GM12878 (cell line): ENCODE measurements around the gene SPAG17. TPM values are rescaled to one million over a fixed set of nuclear protein-coding genes. Genes with fewer than 3 reads are reported as not detected.

ENCODE experiments used
- ATAC-seq: fragments of 200-7000 bp; cut with Tn5 transposase; 3 replicates; pipeline ENCODE4 v1.9.1; 2020; ENCODE audit warnings: mild to moderate bottlenecking, moderate library complexity
- BruUV-seq: library from RNA; stranded (reverse); fragments of 400-500 nt; replicated peaks from 2 replicates; lab custom pipeline; 2021; lab: Mats Ljungman, UMichigan
- CTCF ChIA-PET: fragments of 300-600 bp; sonication (Branson Sonifier 250); formaldehyde crosslinking; extraction: SDS; loops from one replicate; lab custom pipeline; 2021; ENCODE audit warnings: inconsistent platforms; lab: Yijun Ruan, JAX
- POLR2A ChIA-PET: fragments of 350-600 bp; formaldehyde crosslinking; extraction: SDS; loops from one replicate; lab custom pipeline; 2021; ENCODE audit warnings: inconsistent platforms; lab: Charles Lee
- RAD21 ChIA-PET: fragments of 300-600 bp; sonication (Branson Sonifier 250); formaldehyde crosslinking; loops from one replicate; lab custom pipeline; 2023; ENCODE audit warnings: antibody characterized with exemption; ENCODE audit not compliant: unreplicated experiment; lab: Charles Lee
- SMC1A ChIA-PET: fragments of 300-600 bp; sonication (Branson Sonifier 250); formaldehyde crosslinking; loops from one replicate; lab custom pipeline; 2023; ENCODE audit not compliant: unreplicated experiment, uncharacterized antibody; lab: Charles Lee
- DNase-seq: peaks from one replicate; pipeline ENCODE4 v3.0.0-alpha.2; 2011; ENCODE audit warnings: low read depth, low spot score
- FAIRE-seq: peaks from 3 replicates; lab custom pipeline; 2011; peaks lifted over from hg19 to GRCh38; lab: Jason Lieb, UNC
- H2AFZ ChIP-seq: 2 replicates; pipeline ENCODE4 v1.6.0; 2011; ENCODE audit warnings: low read depth, low read length, control low read depth; ENCODE audit not compliant: control insufficient read depth
- H3K27ac ChIP-seq: 2 replicates; pipeline ENCODE4 v1.5.1; 2011; ENCODE audit warnings: control low read depth; ENCODE audit not compliant: control insufficient read depth, insufficient read depth
- H3K27me3 ChIP-seq, 2 experiments: replicated peaks in 1 of 2; 2 replicates each; pipeline versions ENCODE4 v1.6.0 to v1.6.1; 2011; ENCODE audit warnings: low read length in 1 of 2; ENCODE audit not compliant: control insufficient read depth in 2 of 2, insufficient read depth in 2 of 2
- H3K36me3 ChIP-seq, 2 experiments: 2 replicates each; pipeline ENCODE4 v1.5.1; 2011; ENCODE audit warnings: low read length in 1 of 2; ENCODE audit not compliant: control insufficient read depth in 2 of 2, insufficient read depth in 2 of 2
- H3K4me1 ChIP-seq: 2 replicates; pipeline ENCODE4 v1.6.1; 2011; ENCODE audit warnings: mild to moderate bottlenecking, low read length, moderate library complexity, mixed read lengths; ENCODE audit not compliant: control insufficient read depth, insufficient read depth
- H3K4me2 ChIP-seq: 2 replicates; pipeline ENCODE4 v1.6.0; 2011; ENCODE audit warnings: control low read depth; ENCODE audit not compliant: control insufficient read depth, insufficient read depth
- H3K4me3 ChIP-seq: fragments of 200-600 bp; sonication (generic); 2 replicates; pipeline ENCODE4 v1.5.1; 2016
- H3K79me2 ChIP-seq: 2 replicates; pipeline ENCODE4 v1.6.0; 2011; ENCODE audit warnings: low read length; ENCODE audit not compliant: control insufficient read depth, insufficient read depth
- H3K9ac ChIP-seq: 2 replicates; pipeline ENCODE4 v1.8.0; 2011; ENCODE audit warnings: low read length, control low read depth, mixed read lengths; ENCODE audit not compliant: control insufficient read depth, insufficient read depth
- H3K9me3 ChIP-seq: replicated peaks from 3 replicates; pipeline ENCODE4 v1.5.1; 2011; ENCODE audit warnings: mild to moderate bottlenecking, low read length; ENCODE audit not compliant: control insufficient read depth, insufficient read depth
- H4K20me1 ChIP-seq: 2 replicates; pipeline ENCODE4 v1.6.0; 2011; ENCODE audit not compliant: control insufficient read depth, insufficient read depth
- CHD2 ChIP-seq: IDR thresholded peaks from 2 replicates; pipeline ENCODE4 v1.6.1; 2011; ENCODE audit warnings: low read depth, low read length, improper control_type of control experiment, borderline replicate concordance
- CREB1 ChIP-seq: IDR thresholded peaks from 2 replicates; pipeline ENCODE4 v1.6.1; 2012; ENCODE audit warnings: low read depth, mild to moderate bottlenecking, inconsistent platforms
- EGR1 ChIP-seq, 2 experiments: IDR thresholded peaks; 1 replicate in 1 of 2; 2 replicates in 1 of 2; pipeline ENCODE4 v1.6.1; 2011 to 2012; ENCODE audit warnings: low read depth in 2 of 2, low read length in 2 of 2, borderline replicate concordance in 1 of 2, mild to moderate bottlenecking in 1 of 2, moderate library complexity in 1 of 2
- FOXM1 ChIP-seq: IDR thresholded peaks from 2 replicates; pipeline ENCODE4 v1.6.1; 2012; ENCODE audit warnings: low read depth, mild to moderate bottlenecking, inconsistent platforms, low read length, moderate library complexity
- JUND ChIP-seq: IDR thresholded peaks from 2 replicates; pipeline ENCODE4 v1.6.1; 2012; ENCODE audit warnings: low read depth, mild to moderate bottlenecking, low read length, improper control_type of control experiment, moderate library complexity
- KDM1A ChIP-seq: fragments of 200-600 bp; sonication (generic); IDR thresholded peaks from 2 replicates; pipeline ENCODE4 v1.6.1; 2016; ENCODE audit warnings: borderline replicate concordance
- POLR2A ChIP-seq: IDR thresholded peaks from 2 replicates; pipeline ENCODE4 v1.6.1; 2011; ENCODE audit warnings: low read depth, mild to moderate bottlenecking, low read length
- ZZZ3 ChIP-seq: IDR thresholded peaks from 2 replicates; pipeline ENCODE4 v1.6.1; 2011; ENCODE audit warnings: low read depth; ENCODE audit not compliant: control insufficient read depth, insufficient read length
- WGBS: methylation state at CpG from one replicate; pipeline ENCODE4 v1.1.6; 2016; ENCODE audit warnings: low lambda C conversion rate; ENCODE audit not compliant: insufficient replicate concordance, insufficient coverage; ENCODE audit errors: missing lambda C conversion rate; 5-methylcytosine and 5-hydroxymethylcytosine counted together
- in situ Hi-C: fragments of 300-500 bp; cut with MboI; formaldehyde crosslinking; loops from 9 replicates; pipeline ENCODE4 v1.14.3; 2018; ENCODE audit warnings: mixed read lengths
- intact Hi-C: fragments of 100-400 bp; cut with micrococcal nuclease; formaldehyde crosslinking; loops from one replicate; pipeline ENCODE4 v1.14.2; 2022; ENCODE audit not compliant: unreplicated experiment
- polyA plus RNA-seq, 11 experiments: library from polyadenylated mRNA; depleted of rRNA in 4 of 11; unstranded in 6 of 11; stranded (reverse) in 5 of 11; fragments of >200 nt; fragmentation: Nextera tagmentation in 4 of 11; fragmentation: Illumina TruSeq in 1 of 11; extraction: Ambion mirVana in 4 of 11; extraction: Trizol in 1 of 11; gene quantifications; 1 replicate in 1 of 11; 2 replicates in 10 of 11; pipeline versions ENCODE4 v1.2.1 to v1.2.3, GENCODE V29; 2011 to 2016; ENCODE audit warnings: inconsistent platforms in 2 of 11, missing spikeins in 2 of 11, low read depth in 1 of 11
- total RNA-seq, 4 experiments: library from RNA; depleted of rRNA in 3 of 4; stranded (reverse); fragments of >200 nt in 3 of 4; fragmentation: Illumina TruSeq in 1 of 4; extraction: Trizol in 1 of 4; gene quantifications; 2 replicates each; pipeline versions ENCODE4 v1.2.1 to v1.2.3, GENCODE V29; 2013 to 2021
- TF ChIP-seq, protein P1 (sequence below): fragments of 450-650 bp; formaldehyde crosslinking; IDR thresholded peaks from 2 replicates; pipeline ENCODE4 v1.4.0; 2022; ENCODE audit warnings: mild to moderate bottlenecking, moderate library complexity

Gene SPAG17
- total and polyA plus RNA-seq, 10 of the 15 experiments (the other 5 are each of a cell fraction or from before 2014, with no cell fraction given): 0.02 to 0.16 (median 0.03) TPM; not detected in 7

DNA sequence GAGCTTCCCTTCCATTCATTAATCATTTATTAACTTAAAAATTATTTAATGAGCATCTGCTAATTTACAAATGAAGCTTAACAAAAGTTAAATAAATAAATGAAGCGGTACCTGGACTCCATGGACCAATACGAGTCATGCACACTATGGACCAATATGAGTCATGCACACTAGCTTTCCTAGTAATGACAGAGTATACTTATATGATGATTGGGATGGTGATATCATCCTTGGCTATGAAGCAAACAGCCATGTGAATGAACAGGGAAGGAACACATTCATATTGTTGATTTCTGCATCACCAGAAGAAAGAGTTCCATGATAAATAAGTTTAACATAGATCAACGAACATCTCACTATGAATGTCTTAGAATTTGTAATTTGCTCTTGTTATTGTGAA is 109.9 kb downstream of the SPAG17 start (continued):
- TF ChIP-seq, protein P1, sequence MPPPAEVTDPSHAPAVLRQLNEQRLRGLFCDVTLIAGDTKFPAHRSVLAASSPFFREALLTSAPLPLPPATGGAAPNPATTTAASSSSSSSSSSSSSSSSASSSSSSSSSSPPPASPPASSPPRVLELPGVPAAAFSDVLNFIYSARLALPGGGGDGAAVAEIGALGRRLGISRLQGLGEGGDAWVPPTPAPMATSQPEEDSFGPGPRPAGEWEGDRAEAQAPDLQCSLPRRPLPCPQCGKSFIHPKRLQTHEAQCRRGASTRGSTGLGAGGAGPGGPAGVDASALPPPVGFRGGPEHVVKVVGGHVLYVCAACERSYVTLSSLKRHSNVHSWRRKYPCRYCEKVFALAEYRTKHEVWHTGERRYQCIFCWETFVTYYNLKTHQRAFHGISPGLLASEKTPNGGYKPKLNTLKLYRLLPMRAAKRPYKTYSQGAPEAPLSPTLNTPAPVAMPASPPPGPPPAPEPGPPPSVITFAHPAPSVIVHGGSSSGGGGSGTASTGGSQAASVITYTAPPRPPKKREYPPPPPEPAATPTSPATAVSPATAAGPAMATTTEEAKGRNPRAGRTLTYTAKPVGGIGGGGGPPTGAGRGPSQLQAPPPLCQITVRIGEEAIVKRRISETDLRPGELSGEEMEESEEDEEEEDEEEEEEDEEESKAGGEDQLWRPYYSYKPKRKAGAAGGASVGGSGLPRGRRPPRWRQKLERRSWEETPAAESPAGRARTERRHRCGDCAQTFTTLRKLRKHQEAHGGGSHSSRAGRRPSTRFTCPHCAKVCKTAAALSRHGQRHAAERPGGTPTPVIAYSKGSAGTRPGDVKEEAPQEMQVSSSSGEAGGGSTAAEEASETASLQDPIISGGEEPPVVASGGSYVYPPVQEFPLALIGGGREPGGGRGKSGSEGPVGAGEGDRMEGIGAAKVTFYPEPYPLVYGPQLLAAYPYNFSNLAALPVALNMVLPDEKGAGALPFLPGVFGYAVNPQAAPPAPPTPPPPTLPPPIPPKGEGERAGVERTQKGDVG (CRISPR knock-in tag): no peak
- no peak for TF ChIP-seq KDM1A
- no peak for TF ChIP-seq JUND
- TF ChIP-seq FOXM1: no peak
- no peak for TF ChIP-seq CREB1

DNA sequence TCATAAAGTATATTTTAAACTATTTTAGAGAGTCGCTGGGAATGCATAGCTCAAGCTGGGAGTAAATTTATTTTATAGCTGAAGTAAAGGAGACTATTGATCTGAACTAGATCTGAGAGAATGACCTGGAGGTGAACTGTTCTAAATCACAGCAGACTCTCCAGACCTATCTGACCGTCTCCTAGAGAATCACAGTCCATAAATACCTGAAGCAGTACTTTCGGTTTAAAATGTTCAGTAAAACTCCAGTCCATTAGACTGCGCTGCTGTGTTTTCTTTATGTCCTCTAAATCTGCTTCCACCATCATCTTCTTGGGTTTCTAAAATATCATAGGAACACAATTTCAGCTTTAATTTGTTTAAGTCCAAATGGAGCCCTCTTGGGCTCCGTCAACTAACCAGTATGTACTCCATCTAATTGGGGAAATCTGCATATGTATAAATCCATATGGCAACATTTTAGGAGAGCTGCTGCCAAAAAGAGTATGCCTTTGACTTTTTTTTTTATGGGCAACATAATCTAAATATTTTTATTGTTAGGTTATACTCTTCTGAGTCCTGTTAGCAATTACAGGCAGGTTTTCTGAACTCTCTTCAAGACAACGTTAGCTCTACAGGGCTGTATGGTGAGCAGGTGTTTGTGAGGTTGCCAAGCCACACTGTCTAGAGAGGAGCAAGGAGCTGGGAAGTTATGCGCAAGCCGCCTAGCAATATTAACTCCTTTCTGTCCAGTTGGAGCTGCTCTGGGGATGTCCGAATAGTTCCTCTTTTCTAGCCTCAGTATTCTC is 111.2 kb downstream of the SPAG17 start:
- H3K9ac ChIP-seq: no peak overlapping the region
- H3K4me1 ChIP-seq: no peaks in the 10 kb centered on the region
- no peak for TF ChIP-seq CHD2
- no peak for TF ChIP-seq ZZZ3
- no peak for TF ChIP-seq POLR2A
- TF ChIP-seq EGR1 (IDR thresholded peaks at IDR 0.05; ENCODE audit: borderline replicate concordance in 1 of 2, low read depth in 2 of 2, low read length in 2 of 2): no peak
- TF ChIP-seq, protein P1 (CRISPR knock-in tag): no peak
- TF ChIP-seq, all 136 proteins: peak for 0
- no peaks in the 10 kb centered on the region for H3K27me3 ChIP-seq
- no peak overlapping the region for H3K4me3 ChIP-seq
- H4K20me1 ChIP-seq: no peaks in the 10 kb centered on the region
- ChIA-PET POLR2A (no interaction called here), SMC1A (interaction anchor here (0.6 kb wide), 1 partner anchor 938 kb away, joined by 3 read pairs; no protein-coding TSS in a partner anchor), CTCF (no interaction called here), RAD21 (no interaction called here)
- H3K9me3 ChIP-seq: no peaks in the 10 kb centered on the region
- H3K27ac ChIP-seq: no peak overlapping the region
- no TSS peak for BruUV-seq
- intact Hi-C loops (no loop called here), in situ Hi-C loops (no loop called here)
- 35% methylated on average over 9 of the region's 9 CpGs for WGBS
- H3K36me3 ChIP-seq: no peaks in the 10 kb centered on the region
- H3K4me2 ChIP-seq: no peak overlapping the region
- ATAC-seq (no peak), FAIRE-seq (no peak), DNase-seq (no peak)
- H2AFZ ChIP-seq: no peak overlapping the region
- H3K79me2 ChIP-seq: no peaks in the 10 kb centered on the region
